Measurements from ENCODE around the gene PEX19.

GRCh38 chr1:160284220-160284781 lies 632 bp downstream of the PEX19 start:
- TF ChIP-seq CTCF (IDR thresholded peaks at IDR 0.05) = no peak
- TF ChIP-seq POLR2AphosphoS5 (IDR thresholded peaks at IDR 0.05) = peak in 1 of 2 donors; percentile 55
- TF ChIP-seq POLR2A (IDR thresholded peaks at IDR 0.05) = peak in 2 of 4 donors; percentile 12 to 15
